Endothelial cell of umbilical vein (primary cell): Measurements from ENCODE around the gene D2HGDH. TPM values are rescaled to one million over a fixed set of nuclear protein-coding genes. Genes with fewer than 3 reads are reported as not detected.
"Not testable (repeated sequence)": the region's sequence is repeated elsewhere in the genome, so short reads cannot be mapped to it uniquely, and the experiment has no call there.

Experiments used
- BruUV-seq: library from RNA; stranded (reverse); fragments of 400-500 nt; replicated peaks from 2 replicates; lab custom pipeline; 2021; lab: Mats Ljungman, UMichigan
- CTCF ChIA-PET: fragments of 300-600, 350-600 bp; sonication (Branson Sonifier 250); formaldehyde crosslinking; loops from one replicate; lab custom pipeline; 2021; ENCODE audit warnings: antibody characterized with exemption, inconsistent platforms; lab: Charles Lee
- POLR2A ChIA-PET: fragments of 300-600, 350-600 bp; sonication (Branson Sonifier 250); formaldehyde crosslinking; loops from one replicate; lab custom pipeline; 2021; ENCODE audit warnings: antibody characterized with exemption, inconsistent platforms; lab: Charles Lee
- DNase-seq: peaks from one replicate; pipeline ENCODE4 v3.0.0-alpha.2; 2011; ENCODE audit warnings: low read depth, low spot score
- FAIRE-seq: peaks from 2 replicates; lab custom pipeline; 2011; peaks lifted over from hg19 to GRCh38; lab: Jason Lieb, UNC
- H2AFZ ChIP-seq: 2 replicates; pipeline ENCODE4 v1.6.0; 2012; ENCODE audit warnings: low read depth, low read length, control low read depth, inconsistent platforms
- H3K27ac ChIP-seq: 2 replicates; pipeline ENCODE4 v1.5.1; 2011; ENCODE audit warnings: low read depth, mild to moderate bottlenecking, control low read depth, low read length, moderate library complexity; ENCODE audit not compliant: insufficient read depth
- H3K27me3 ChIP-seq, 2 experiments: 2 replicates each; pipeline versions ENCODE4 v1.6.0 to v1.6.1; 2011; ENCODE audit warnings: low read length in 2 of 2, mixed read lengths in 1 of 2; ENCODE audit not compliant: control insufficient read depth in 2 of 2, insufficient read depth in 2 of 2
- H3K36me3 ChIP-seq, 2 experiments: 2 replicates in 1 of 2; 3 replicates in 1 of 2; pipeline ENCODE4 v1.5.1; 2011; ENCODE audit warnings: low read length in 2 of 2, mild to moderate bottlenecking in 1 of 2, moderate library complexity in 1 of 2; ENCODE audit not compliant: control insufficient read depth in 2 of 2, insufficient read depth in 2 of 2; ENCODE audit errors: extremely low read depth in 1 of 2
- H3K4me1 ChIP-seq: 3 replicates; pipeline ENCODE4 v1.5.1; 2011; ENCODE audit warnings: mild to moderate bottlenecking, low read length; ENCODE audit not compliant: control insufficient read depth, insufficient read depth; ENCODE audit errors: extremely low read depth
- H3K4me2 ChIP-seq: 2 replicates; pipeline ENCODE4 v1.6.1; 2011; ENCODE audit warnings: low read length, control low read depth, mixed read lengths; ENCODE audit not compliant: insufficient read depth
- H3K4me3 ChIP-seq, 3 experiments: fragments of 200-600 bp in 1 of 3; sonication (generic), shearing (Covaris generic) in 1 of 3; replicated peaks in 1 of 3; 2 replicates each; pipeline ENCODE4 v1.5.1; 2011 to 2016; ENCODE audit warnings: control low read depth in 3 of 3, low read length in 3 of 3, mild to moderate bottlenecking in 2 of 3, inconsistent platforms in 1 of 3, low read depth in 1 of 3, moderate library complexity in 1 of 3; ENCODE audit not compliant: insufficient read depth in 1 of 3
- H3K79me2 ChIP-seq: 2 replicates; pipeline ENCODE4 v1.6.0; 2012; ENCODE audit warnings: low read length, inconsistent platforms; ENCODE audit not compliant: control insufficient read depth, insufficient read depth
- H3K9ac ChIP-seq: replicated peaks from 2 replicates; pipeline ENCODE3; 2011; ENCODE audit warnings: low read length, control low read depth; ENCODE audit not compliant: insufficient read depth; ENCODE audit errors: extremely low read depth
- H3K9me1 ChIP-seq: replicated peaks from 3 replicates; pipeline ENCODE4 v1.6.0; 2011; ENCODE audit warnings: mild to moderate bottlenecking, low read length; ENCODE audit not compliant: control insufficient read depth, insufficient read depth; ENCODE audit errors: extremely low read depth
- H3K9me3 ChIP-seq: replicated peaks from 2 replicates; pipeline ENCODE4 v1.5.1; 2012; ENCODE audit warnings: low read length, inconsistent platforms; ENCODE audit not compliant: control insufficient read depth, insufficient read depth
- H4K20me1 ChIP-seq: replicated peaks from 2 replicates; pipeline ENCODE3; 2011; ENCODE audit warnings: mild to moderate bottlenecking, low read length; ENCODE audit not compliant: control insufficient read depth, insufficient read depth; ENCODE audit errors: extremely low read depth
- CTCF ChIP-seq, 2 donors: IDR thresholded peaks; 1 replicate in 1 of 2; 2 replicates in 1 of 2; pipeline ENCODE4 v1.5.1; 2011; ENCODE audit warnings: low read length in 2 of 2, mild to moderate bottlenecking in 2 of 2, moderate library complexity in 2 of 2, control low read depth in 1 of 2, inconsistent platforms in 1 of 2, low read depth in 1 of 2; ENCODE audit not compliant: insufficient read depth in 1 of 2; ENCODE audit errors: extremely low read depth in 1 of 2
- EZH2 ChIP-seq: IDR thresholded peaks from 2 replicates; pipeline ENCODE4 v1.6.1; 2012; ENCODE audit warnings: borderline replicate concordance, low read depth, mild to moderate bottlenecking, moderate library complexity, low read length, inconsistent platforms; ENCODE audit not compliant: severe bottlenecking
- FOS ChIP-seq: IDR thresholded peaks from 2 replicates; pipeline ENCODE4 v1.6.1; 2011; ENCODE audit warnings: mild to moderate bottlenecking, low read length, moderate library complexity, borderline replicate concordance; ENCODE audit not compliant: insufficient read depth
- GATA2 ChIP-seq: IDR thresholded peaks from 2 replicates; pipeline ENCODE4 v1.7.0; 2011; ENCODE audit warnings: low read depth, mild to moderate bottlenecking, moderate library complexity, mixed read lengths, low read length; ENCODE audit not compliant: insufficient read length, insufficient read depth
- JUN ChIP-seq: IDR thresholded peaks from 2 replicates; pipeline ENCODE4 v1.6.1; 2011; ENCODE audit warnings: borderline replicate concordance, low read depth; ENCODE audit not compliant: insufficient read length, insufficient read depth
- MAX ChIP-seq: IDR thresholded peaks from 2 replicates; pipeline ENCODE4 v1.6.1; 2011; ENCODE audit not compliant: insufficient read depth, insufficient read length
- MYC ChIP-seq: IDR thresholded peaks from one replicate; pipeline ENCODE4 v1.6.1; 2011; ENCODE audit warnings: mild to moderate bottlenecking, low read depth, low read length
- POLR2A ChIP-seq: IDR thresholded peaks from 2 replicates; pipeline ENCODE4 v1.6.1; 2012; ENCODE audit warnings: low read depth, mild to moderate bottlenecking, control low read depth, low read length
- POLR2AphosphoS5 ChIP-seq: IDR thresholded peaks from 2 replicates; pipeline ENCODE4 v1.6.1; 2012; ENCODE audit warnings: low read depth, mild to moderate bottlenecking, control low read depth, low read length, moderate library complexity; ENCODE audit not compliant: insufficient read depth
- dilution Hi-C: fragments of 300-500 bp; cut with MboI; formaldehyde crosslinking; loops from one replicate; pipeline ENCODE4 v1.15.0; 2019; ENCODE audit warnings: low sequenced_read_pairs; ENCODE audit not compliant: extremely low pct_ligation_motif_present
- intact Hi-C: fragments of 100-400 bp; cut with micrococcal nuclease; formaldehyde crosslinking; loops from one replicate; pipeline ENCODE4 v1.10.0; 2022
- polyA plus RNA-seq, 4 experiments: library from polyadenylated mRNA; depleted of rRNA in 3 of 4; stranded (reverse) in 3 of 4; unstranded in 1 of 4; fragments of >200 nt; gene quantifications; 2 replicates each; pipeline versions ENCODE4 v1.2.1 to v1.2.3, GENCODE V29; 2011 to 2012; ENCODE audit warnings: missing spikeins in 1 of 4
- total RNA-seq: library from RNA; stranded (reverse); gene quantifications from 2 replicates; pipeline ENCODE4 v1.2.3, GENCODE V29; 2021

Gene D2HGDH
- total and polyA plus RNA-seq, 2 donors (not counting 3 experiments of a cell fraction or from before 2014, with no cell fraction given), result 22.3 TPM

GRCh38 chr2:241759067-241759807, 24.8 kb downstream of the D2HGDH start:
- ChIA-PET POLR2A (no interaction called here), CTCF (no interaction called here)
- H3K27me3 ChIP-seq, result no peaks in the 10 kb centered on the region
- H3K4me3 ChIP-seq, result no peak overlapping the region
- BruUV-seq, result no TSS peak
- H3K27ac ChIP-seq, result no peak overlapping the region
- no peak for TF ChIP-seq CTCF (IDR thresholded peaks at IDR 0.05; ENCODE audit: extremely low read depth in 1 of 2, insufficient read depth in 1 of 2, low read depth in 1 of 2, low read length in 2 of 2)
- no peak for TF ChIP-seq POLR2AphosphoS5
- no peak for TF ChIP-seq GATA2
- no peak for TF ChIP-seq MAX
- TF ChIP-seq EZH2, result no peak
- no peak for TF ChIP-seq JUN
- no peak for TF ChIP-seq POLR2A
- TF ChIP-seq FOS, result no peak
- TF ChIP-seq MYC, result no peak
- H4K20me1 ChIP-seq, result no peaks in the 10 kb centered on the region
- no peaks in the 10 kb centered on the region for H3K9me1 ChIP-seq
- H3K4me2 ChIP-seq, result no peak overlapping the region
- dilution Hi-C loops (no loop called here), intact Hi-C loops (no loop called here)
- H3K9ac ChIP-seq, result no peak overlapping the region
- no peak overlapping the region for H2AFZ ChIP-seq
- no peaks in the 10 kb centered on the region for H3K4me1 ChIP-seq
- DNase-seq (no peak), FAIRE-seq (no peak)
- no peaks in the 10 kb centered on the region for H3K79me2 ChIP-seq
- no peaks in the 10 kb centered on the region for H3K9me3 ChIP-seq
- H3K36me3 ChIP-seq, result peaks cover 0 to 6% of the 10 kb centered on the region in 2 experiments

- H3K27me3 ChIP-seq, dilution Hi-C loops, CTCF ChIA-PET: not testable (repeated sequence)
These were observed 25.5 kb downstream of the D2HGDH start for GRCh38 chr2:241759893-241760292.

More at GRCh38 chr2:241759893-241760292, 25.5 kb downstream of the D2HGDH start:
- FAIRE-seq, intact Hi-C loops, H3K4me1 ChIP-seq, H3K9me1 ChIP-seq, H2AFZ ChIP-seq, POLR2A ChIA-PET, H3K9ac ChIP-seq, H3K36me3 ChIP-seq, H3K4me2 ChIP-seq, H3K79me2 ChIP-seq, DNase-seq, BruUV-seq, H3K9me3 ChIP-seq, H3K4me3 ChIP-seq, H3K27ac ChIP-seq, H4K20me1 ChIP-seq: not testable (repeated sequence)
